SK-N-SH treated with all-trans-retinoic acid at 6 μM for 48 hours (cell line): Measurements from ENCODE around the gene HSD11B1L.

Experiments used
- ARNTL ChIP-seq: fragments of 450-650 bp; formaldehyde crosslinking; IDR thresholded peaks from 2 replicates; pipeline ENCODE4 v1.5.0; 2020; ENCODE audit warnings: low read depth, mild to moderate bottlenecking, moderate library complexity, borderline replicate concordance
- BACH2 ChIP-seq: fragments of 250-450 bp; sonication (Bioruptor Pico); IDR thresholded peaks from 2 replicates; pipeline ENCODE4 v1.9.0; 2021; ENCODE audit warnings: mild to moderate bottlenecking, borderline replicate concordance
- CREB5 ChIP-seq: fragments of 250-450 bp; sonication (Bioruptor Pico); IDR thresholded peaks from 2 replicates; pipeline ENCODE4 v1.5.1; 2020; ENCODE audit warnings: low read depth, mild to moderate bottlenecking, moderate library complexity
- ESRRG ChIP-seq: fragments of 250-450 bp; sonication (Bioruptor Pico); IDR thresholded peaks from 2 replicates; pipeline ENCODE4 v1.6.1; 2021; ENCODE audit warnings: mild to moderate bottlenecking
- GLIS3 ChIP-seq: fragments of 250-450 bp; sonication (Bioruptor Pico); IDR thresholded peaks from 2 replicates; pipeline ENCODE4 v1.5.0; 2020; ENCODE audit warnings: mild to moderate bottlenecking, moderate library complexity
- OSR1 ChIP-seq: fragments of 250-450 bp; sonication (Bioruptor Pico); IDR thresholded peaks from 2 replicates; pipeline ENCODE4 v1.8.0; 2022; ENCODE audit warnings: moderate library complexity, mild to moderate bottlenecking, inconsistent platforms
- PATZ1 ChIP-seq: fragments of 250-450 bp; sonication (Bioruptor Pico); IDR thresholded peaks from 2 replicates; pipeline ENCODE4 v1.8.0; 2020; ENCODE audit warnings: mild to moderate bottlenecking, moderate library complexity, borderline replicate concordance
- RARB ChIP-seq: fragments of 250-450 bp; sonication (Bioruptor Pico); IDR thresholded peaks from 2 replicates; pipeline ENCODE4 v1.8.0; 2021; ENCODE audit warnings: mild to moderate bottlenecking, moderate library complexity
- TCF4 ChIP-seq: fragments of 250-450 bp; sonication (Bioruptor Pico); IDR thresholded peaks from 2 replicates; pipeline ENCODE4 v1.8.0; 2021; ENCODE audit warnings: mild to moderate bottlenecking, moderate library complexity, borderline replicate concordance
- ZC3H10 ChIP-seq: fragments of 250-450 bp; sonication (Bioruptor Pico); IDR thresholded peaks from 2 replicates; pipeline ENCODE4 v1.5.1; 2021; ENCODE audit warnings: mild to moderate bottlenecking, moderate library complexity
- ZFP3 ChIP-seq: fragments of 250-450 bp; sonication (Bioruptor Pico); IDR thresholded peaks from 2 replicates; pipeline ENCODE4 v1.5.0; 2020; ENCODE audit warnings: mild to moderate bottlenecking, moderate library complexity
- ZNF70 ChIP-seq: fragments of 450-650 bp; formaldehyde crosslinking; IDR thresholded peaks from 2 replicates; pipeline ENCODE4 v1.5.0; 2020; ENCODE audit warnings: mild to moderate bottlenecking, moderate library complexity
- ZNF8 ChIP-seq: fragments of 450-650 bp; formaldehyde crosslinking; IDR thresholded peaks from 2 replicates; pipeline ENCODE4 v1.5.0; 2020; ENCODE audit warnings: mild to moderate bottlenecking, moderate library complexity

GRCh38 chr19:5719961-5720790, 39.3 kb downstream of the HSD11B1L start, which contains the start of the genes CATSPERD and LONP1:
- TF ChIP-seq TCF4 (CRISPR knock-in tag) (no peak), PATZ1 (CRISPR knock-in tag) (no peak), OSR1 (no peak), RARB (no peak), ZFP3 (no peak), CREB5 (CRISPR knock-in tag) (no peak), ZNF8 (CRISPR knock-in tag) (no peak), BACH2 (CRISPR knock-in tag) (no peak), GLIS3 (CRISPR knock-in tag) (no peak), ARNTL (CRISPR knock-in tag) (no peak), ZC3H10 (CRISPR knock-in tag) (no peak), ZNF70 (CRISPR knock-in tag) (no peak), ESRRG (CRISPR knock-in tag) (no peak)
